CD4-positive, alpha-beta T cell (primary cell): ENCODE data around the gene RIT1. TPM values are rescaled to one million over a fixed set of nuclear protein-coding genes. Genes with fewer than 3 reads are reported as not detected.

Experiments
- ATAC-seq: fragments of 200-7000 bp; cut with Tn5 transposase; one replicate; pipeline ENCODE4 v1.10.0; 2022; ENCODE audit warnings: mild to moderate bottlenecking; ENCODE audit not compliant: poor library complexity
- CTCF ChIA-PET: fragments of 350-600 bp; sonication (Branson Sonifier 250); formaldehyde crosslinking; loops from one replicate; lab custom pipeline; 2021; ENCODE audit warnings: antibody characterized with exemption, inconsistent platforms; lab: Charles Lee
- POLR2A ChIA-PET: fragments of 350-600 bp; sonication (Branson Sonifier 250); formaldehyde crosslinking; loops from one replicate; lab custom pipeline; 2021; ENCODE audit warnings: antibody characterized with exemption, inconsistent platforms; lab: Charles Lee
- DNase-seq, 14 experiments: peaks; one replicate each; pipeline ENCODE4 v3.0.0-alpha.2; 2013 to 2020; ENCODE audit warnings: mixed read lengths in 2 of 14
- H3K27ac ChIP-seq, 2 donors: one replicate each; pipeline versions ENCODE4 v1.5.1 to v1.7.0; 2013; ENCODE audit warnings: low read length in 2 of 2, low read depth in 1 of 2, mild to moderate bottlenecking in 1 of 2
- H3K27me3 ChIP-seq, 2 experiments: 1 replicate in 1 of 2; 2 replicates in 1 of 2; pipeline versions ENCODE4 v1.6.1 to v1.7.0; 2013; ENCODE audit warnings: low read length in 2 of 2, control low read depth in 1 of 2, mild to moderate bottlenecking in 1 of 2, moderate library complexity in 1 of 2; ENCODE audit not compliant: insufficient read depth in 2 of 2, control insufficient read depth in 1 of 2
- H3K36me3 ChIP-seq: one replicate; pipeline ENCODE4 v1.6.1; 2013; ENCODE audit warnings: low read length, control low read depth; ENCODE audit not compliant: insufficient read depth
- H3K4me1 ChIP-seq: one replicate; pipeline ENCODE4 v1.6.1; 2013; ENCODE audit warnings: low read length, control low read depth; ENCODE audit not compliant: insufficient read depth
- H3K4me3 ChIP-seq: one replicate; pipeline ENCODE4 v1.5.1; 2013; ENCODE audit warnings: mild to moderate bottlenecking, low read length, moderate library complexity
- H3K9me3 ChIP-seq, 2 experiments: 1 replicate in 1 of 2; 2 replicates in 1 of 2; pipeline versions ENCODE4 v1.6.1 to v1.7.0; 2013; ENCODE audit warnings: low read length in 2 of 2, mild to moderate bottlenecking in 2 of 2, control low read depth in 1 of 2, moderate library complexity in 1 of 2; ENCODE audit not compliant: control insufficient read depth in 1 of 2, insufficient read depth in 1 of 2
- H3K27ac Mint-ChIP-seq: one replicate; pipeline ENCODE4 v1.8.0; 2020; ENCODE audit warnings: mixed read lengths
- H3K27me3 Mint-ChIP-seq: one replicate; pipeline ENCODE4 v1.8.0; 2021; ENCODE audit warnings: mixed read lengths
- H3K36me3 Mint-ChIP-seq: one replicate; pipeline ENCODE4 v1.8.0; 2021; ENCODE audit warnings: low read depth, mixed read lengths
- H3K4me1 Mint-ChIP-seq: one replicate; pipeline ENCODE4 v1.8.0; 2021; ENCODE audit warnings: low read depth, mixed read lengths
- H3K4me3 Mint-ChIP-seq: one replicate; pipeline ENCODE4 v1.8.0; 2020; ENCODE audit warnings: mild to moderate bottlenecking, mixed read lengths
- H3K9me3 Mint-ChIP-seq: one replicate; pipeline ENCODE4 v1.8.0; 2020; ENCODE audit warnings: mixed read lengths
- intact Hi-C, 2 experiments: fragments of 100-400 bp; cut with DNase I in 1 of 2; cut with micrococcal nuclease in 1 of 2; formaldehyde crosslinking; loops; one replicate each; pipeline versions ENCODE4 v1.15.1 to v1.9.0; 2023 to 2025; cut with DNase I, micrococcal nuclease
- polyA plus RNA-seq, 2 donors: library from polyadenylated mRNA; unstranded; fragments of 120-200 nt; gene quantifications; one replicate each; pipeline ENCODE4 v1.2.1, GENCODE V29; 2013
- total RNA-seq, 174 experiments: library from RNA in 2 of 174; stranded (reverse) in 2 of 174; gene quantifications; one replicate each; pipeline ENCODE4 v1.2.3 and lab custom pipeline; 2021 to 2026
- TF ChIP-seq, protein P1 (sequence below): fragments of 200-600 bp; IDR thresholded peaks from one replicate; pipeline ENCODE4 v1.8.0; 2022; ENCODE audit warnings: antibody characterized with exemption, mild to moderate bottlenecking

Gene RIT1, protein sequence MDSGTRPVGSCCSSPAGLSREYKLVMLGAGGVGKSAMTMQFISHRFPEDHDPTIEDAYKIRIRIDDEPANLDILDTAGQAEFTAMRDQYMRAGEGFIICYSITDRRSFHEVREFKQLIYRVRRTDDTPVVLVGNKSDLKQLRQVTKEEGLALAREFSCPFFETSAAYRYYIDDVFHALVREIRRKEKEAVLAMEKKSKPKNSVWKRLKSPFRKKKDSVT
- total RNA-seq (10 to 100 TPM; 66.2 to 67.0 TPM), total RNA-seq (lab: John Stamatoyannopoulos, UW) (18.5 to 115 (median 58.0) reads per million in 172 experiments)
- 18.2 TPM for polyA plus RNA-seq (2013, experiment 1 of 2)
- 22.3 TPM for polyA plus RNA-seq (2013, experiment 2 of 2)

DNA sequence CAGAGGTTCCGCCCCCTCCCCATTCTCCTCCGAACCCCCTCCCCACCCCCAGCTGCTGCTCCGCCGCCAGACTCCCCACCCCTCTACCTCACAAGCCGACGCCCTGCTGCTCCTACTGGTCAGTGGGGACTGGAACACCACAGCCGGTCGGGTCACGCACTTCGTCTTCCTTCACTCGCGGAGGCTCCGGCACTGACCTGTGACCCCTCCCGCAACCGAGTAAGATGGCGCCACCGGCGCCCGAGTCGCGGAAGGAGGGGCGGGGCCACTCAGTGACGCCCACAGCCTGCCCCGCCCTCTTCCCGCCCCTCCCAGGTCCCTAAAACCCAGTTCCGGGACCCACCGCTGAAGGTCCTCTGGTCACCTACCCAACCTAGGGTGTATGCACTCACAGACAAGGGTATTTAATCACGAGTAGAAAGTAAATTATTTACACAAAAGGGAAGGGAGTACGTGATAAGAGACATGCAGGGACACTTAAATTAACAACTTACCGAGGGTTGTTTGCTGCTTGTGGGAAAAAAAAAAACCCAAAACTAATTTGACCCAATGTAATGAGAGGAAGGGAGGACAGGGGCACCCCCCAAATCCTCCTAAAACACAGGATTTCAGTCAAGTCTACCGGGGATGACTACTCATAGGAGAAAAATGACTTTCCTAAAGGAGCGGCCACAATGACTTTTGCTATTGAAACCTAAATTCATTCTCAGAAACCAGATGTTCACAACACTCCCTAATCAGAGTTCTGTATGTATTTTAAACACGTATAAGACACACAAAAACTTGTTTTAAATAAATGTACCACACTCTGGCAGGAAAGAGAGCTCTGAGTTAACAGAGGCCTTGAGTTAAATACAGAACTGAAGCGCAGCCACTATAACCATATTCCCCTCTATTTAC is at the start of gene RIT1:
TSS of gene RIT1 (minus strand) at position 194 of the 900 bp plus-strand sequence. CDS start 588 bp downstream, outside the sequence.
- peaks cover 75% of the 10 kb centered on the region for H3K36me3 Mint-ChIP-seq
- Histone ChIP-seq H3K4me3 (peak within 1 kb of the TSS; percentile 67), H3K4me1 (peaks cover 25% of the 10 kb centered on the region), H3K27me3 (no peaks in the 10 kb centered on the region), H3K27ac (peak within 1 kb of the TSS; percentile 57 to 60), H3K36me3 (peaks cover 60% of the 10 kb centered on the region), H3K9me3 (no peaks in the 10 kb centered on the region)
- DNase-seq (peak; percentile 73 to 93 (median 82)), ATAC-seq (peak; percentile 98)
- TF ChIP-seq, protein P1, sequence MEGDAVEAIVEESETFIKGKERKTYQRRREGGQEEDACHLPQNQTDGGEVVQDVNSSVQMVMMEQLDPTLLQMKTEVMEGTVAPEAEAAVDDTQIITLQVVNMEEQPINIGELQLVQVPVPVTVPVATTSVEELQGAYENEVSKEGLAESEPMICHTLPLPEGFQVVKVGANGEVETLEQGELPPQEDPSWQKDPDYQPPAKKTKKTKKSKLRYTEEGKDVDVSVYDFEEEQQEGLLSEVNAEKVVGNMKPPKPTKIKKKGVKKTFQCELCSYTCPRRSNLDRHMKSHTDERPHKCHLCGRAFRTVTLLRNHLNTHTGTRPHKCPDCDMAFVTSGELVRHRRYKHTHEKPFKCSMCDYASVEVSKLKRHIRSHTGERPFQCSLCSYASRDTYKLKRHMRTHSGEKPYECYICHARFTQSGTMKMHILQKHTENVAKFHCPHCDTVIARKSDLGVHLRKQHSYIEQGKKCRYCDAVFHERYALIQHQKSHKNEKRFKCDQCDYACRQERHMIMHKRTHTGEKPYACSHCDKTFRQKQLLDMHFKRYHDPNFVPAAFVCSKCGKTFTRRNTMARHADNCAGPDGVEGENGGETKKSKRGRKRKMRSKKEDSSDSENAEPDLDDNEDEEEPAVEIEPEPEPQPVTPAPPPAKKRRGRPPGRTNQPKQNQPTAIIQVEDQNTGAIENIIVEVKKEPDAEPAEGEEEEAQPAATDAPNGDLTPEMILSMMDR: no peak
- no peaks in the 10 kb centered on the region for H3K27me3 Mint-ChIP-seq
- peak within 1 kb of the TSS; percentile 90 for H3K27ac Mint-ChIP-seq
- CTCF ChIA-PET: interaction anchor here (1.2 kb wide), 1 partner anchor 78 kb away, joined by 3 read pairs; no protein-coding TSS in a partner anchor
- no peaks in the 10 kb centered on the region for H3K9me3 Mint-ChIP-seq
- H3K4me3 Mint-ChIP-seq: peak within 1 kb of the TSS; percentile 100
- H3K4me1 Mint-ChIP-seq: peaks cover 28% of the 10 kb centered on the region
- POLR2A ChIA-PET: interaction anchor here (2.4 kb wide), 1 partner anchor 23 kb away, joined by 8 read pairs; the partner anchor contains the start of gene KHDC4
- intact Hi-C loops: loop anchor here (2.0 to 10.0 kb wide), 4 partner anchors 23 to 146 kb away; partner anchors contain the start of genes GON4L (in 1 of the 2), KHDC4 (in 1 of the 2) and SYT11 (in 1 of the 2)

DNA sequence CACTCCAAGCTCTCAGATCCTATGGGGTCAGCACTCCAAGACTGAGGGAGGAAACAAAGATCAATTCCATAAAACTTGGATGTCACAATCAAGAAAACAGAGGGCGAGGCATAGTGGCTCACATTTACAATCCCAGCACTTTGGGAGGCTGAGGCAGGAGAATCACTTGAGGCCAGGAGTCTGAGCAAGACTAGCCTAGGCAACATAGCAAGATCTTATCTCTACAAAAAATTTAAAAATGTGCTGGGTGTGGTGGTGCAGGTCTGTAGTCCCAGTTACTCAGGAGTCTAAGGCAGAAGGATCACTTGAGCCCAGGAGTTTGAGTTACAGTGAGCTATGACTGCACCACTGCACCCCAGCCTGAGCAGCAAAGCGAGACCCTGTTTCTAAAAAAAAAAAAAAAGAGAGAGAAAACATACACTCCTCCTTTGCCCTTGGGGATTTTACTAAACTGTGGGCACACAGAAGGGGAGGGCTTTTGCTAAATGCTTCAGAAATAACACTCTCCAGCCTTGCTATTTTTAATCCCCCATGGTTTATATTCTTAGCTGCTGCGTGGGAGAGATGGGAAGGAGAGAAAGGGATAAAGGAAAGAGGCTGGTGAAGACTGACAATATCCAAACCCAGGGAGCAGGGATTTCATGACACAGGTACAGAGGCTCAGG is 49.1 kb upstream of the RIT1 start:
- Mint-ChIP-seq H3K4me3 (no peak overlapping the region), H3K9me3 (no peaks in the 10 kb centered on the region), H3K27ac (peak overlapping the region; percentile 63), H3K36me3 (peaks cover 78% of the 10 kb centered on the region), H3K27me3 (no peaks in the 10 kb centered on the region), H3K4me1 (no peaks in the 10 kb centered on the region)
- DNase-seq (no peak), ATAC-seq (no peak)
- Histone ChIP-seq H3K27ac (peak overlapping the region in 1 of 2 donors; percentile 21), H3K36me3 (peaks cover 96% of the 10 kb centered on the region), H3K9me3 (no peaks in the 10 kb centered on the region), H3K27me3 (no peaks in the 10 kb centered on the region), H3K4me1 (peaks cover 22% of the 10 kb centered on the region), H3K4me3 (no peak overlapping the region)
- ChIA-PET CTCF (no interaction called here), POLR2A (interaction anchor here (1.3 to 2.3 kb wide), 3 partner anchors 14 to 29 kb away, joined by 4 to 14 read pairs (median 6); partner anchors contain the start of gene ARHGEF2)
- intact Hi-C loops: no loop called here
- TF ChIP-seq, protein P1: no peak
